Activated T-helper 2 cell treated with anti-CD3 and anti-CD28 coated beads, Interferon-gamma antibody, Interleukin-2, Interleukin-4, amounts not matched to agents 10 μg/mL and 5 μg/mL and 100 μg/mL, durations not matched to agents 14 hours and 24 hours and 36 hours (primary cell): ENCODE measurements around the gene MICU1. TPM values are rescaled to one million over a fixed set of nuclear protein-coding genes. Genes with fewer than 3 reads are reported as not detected.
"Not testable (repeated sequence)": the region's sequence is repeated elsewhere in the genome, so short reads cannot be mapped to it uniquely, and the experiment has no call there.

Experiments used
- DNase-seq: peaks from one replicate; pipeline ENCODE4 v3.0.0; 2021; ENCODE audit warnings: low spot score
- H3K27ac Mint-ChIP-seq: one replicate; pipeline ENCODE4 v1.8.0; 2021; ENCODE audit warnings: mixed read lengths
- H3K27me3 Mint-ChIP-seq: one replicate; pipeline ENCODE4 v1.8.0; 2021; ENCODE audit warnings: low read depth, mixed read lengths
- H3K36me3 Mint-ChIP-seq: one replicate; pipeline ENCODE4 v1.8.0; 2021; ENCODE audit warnings: low read depth, mixed read lengths
- H3K4me1 Mint-ChIP-seq: one replicate; pipeline ENCODE4 v1.8.0; 2021; ENCODE audit warnings: low read depth, mixed read lengths
- H3K4me3 Mint-ChIP-seq: one replicate; pipeline ENCODE4 v1.8.0; 2021; ENCODE audit warnings: low read depth, mild to moderate bottlenecking, moderate library complexity, mixed read lengths
- H3K9me3 Mint-ChIP-seq: one replicate; pipeline ENCODE4 v1.8.0; 2021; ENCODE audit warnings: mixed read lengths
- intact Hi-C: fragments of 100-400 bp; cut with micrococcal nuclease; formaldehyde crosslinking; loops from one replicate; pipeline ENCODE4 v1.15.1; 2023
- total RNA-seq: library from RNA; stranded (reverse); gene quantifications from 2 replicates; pipeline ENCODE4 v1.2.3, GENCODE V29; 2022

Gene MICU1
- total RNA-seq, 1 donor from 2014 or later: 30.7 TPM

- intact Hi-C loops: no loop called here
- Mint-ChIP-seq H3K9me3 (no peaks in the 10 kb centered on the region), H3K4me3 (no peak overlapping the region), H3K27ac (no peak overlapping the region), H3K4me1 (no peaks in the 10 kb centered on the region), H3K27me3 (peaks cover 11% of the 10 kb centered on the region), H3K36me3 (no peaks in the 10 kb centered on the region)
- no peak for DNase-seq
These were observed 23.4 kb upstream of the MICU1 start for GRCh38 chr10:72649291-72649690.

- H3K4me1 Mint-ChIP-seq: no peaks in the 10 kb centered on the region
- intact Hi-C loops: no loop called here
- no peak overlapping the region for H3K4me3 Mint-ChIP-seq
- H3K27ac Mint-ChIP-seq: no peak overlapping the region
- H3K9me3 Mint-ChIP-seq: no peaks in the 10 kb centered on the region
- no peak for DNase-seq
- H3K27me3 Mint-ChIP-seq: peaks cover 6% of the 10 kb centered on the region
- H3K36me3 Mint-ChIP-seq: no peaks in the 10 kb centered on the region
These were observed 22.4 kb upstream of the MICU1 start for GRCh38 chr10:72648301-72648700.

GRCh38 chr10:72646971-72647370 lies 21.1 kb upstream of the MICU1 start:
- H3K36me3 Mint-ChIP-seq, DNase-seq, H3K4me1 Mint-ChIP-seq, H3K4me3 Mint-ChIP-seq, H3K27me3 Mint-ChIP-seq, H3K27ac Mint-ChIP-seq, intact Hi-C loops, H3K9me3 Mint-ChIP-seq: not testable (repeated sequence)

GRCh38 chr10:72645263-72645858 lies 19.5 kb upstream of the MICU1 start:
- no peak overlapping the region for H3K27ac Mint-ChIP-seq
- H3K4me1 Mint-ChIP-seq: no peaks in the 10 kb centered on the region

GRCh38 chr10:72642318-72642717 lies 16.4 kb upstream of the MICU1 start:
- Mint-ChIP-seq H3K9me3 (no peaks in the 10 kb centered on the region), H3K27me3 (peaks cover 9% of the 10 kb centered on the region), H3K4me3 (no peak overlapping the region), H3K27ac (no peak overlapping the region), H3K4me1 (peaks cover 3% of the 10 kb centered on the region), H3K36me3 (no peaks in the 10 kb centered on the region)
- intact Hi-C loops: no loop called here
- no peak for DNase-seq

More at GRCh38 chr10:72645263-72645858, 19.5 kb upstream of the MICU1 start:
- no peak for DNase-seq
- Mint-ChIP-seq H3K9me3 (no peaks in the 10 kb centered on the region), H3K27me3 (peaks cover 9% of the 10 kb centered on the region), H3K36me3 (no peaks in the 10 kb centered on the region), H3K4me3 (no peak overlapping the region)
- intact Hi-C loops: no loop called here

GRCh38 chr10:72639441-72639873 lies 13.6 kb upstream of the MICU1 start:
- Mint-ChIP-seq H3K4me1 (peaks cover 5% of the 10 kb centered on the region), H3K4me3 (no peak overlapping the region)
- no peak for DNase-seq

GRCh38 chr10:72638586-72639440 lies 12.9 kb upstream of the MICU1 start:
- Mint-ChIP-seq H3K36me3 (no peaks in the 10 kb centered on the region), H3K27ac (no peak overlapping the region)

More at GRCh38 chr10:72639441-72639873, 13.6 kb upstream of the MICU1 start:
- Mint-ChIP-seq H3K27ac (no peak overlapping the region), H3K36me3 (no peaks in the 10 kb centered on the region), H3K27me3 (peaks cover 5% of the 10 kb centered on the region), H3K9me3 (no peaks in the 10 kb centered on the region)
- intact Hi-C loops: no loop called here

GRCh38 chr10:72637398-72637857 lies 11.5 kb upstream of the MICU1 start:
- Mint-ChIP-seq H3K27me3 (peaks cover 2% of the 10 kb centered on the region), H3K4me3 (no peak overlapping the region), H3K9me3 (no peaks in the 10 kb centered on the region), H3K4me1 (peaks cover 5% of the 10 kb centered on the region), H3K36me3 (no peaks in the 10 kb centered on the region), H3K27ac (no peak overlapping the region)
- DNase-seq: peak; percentile 30
- intact Hi-C loops: no loop called here

More at GRCh38 chr10:72638586-72639440, 12.9 kb upstream of the MICU1 start:
- no peak for DNase-seq
- intact Hi-C loops: no loop called here
- Mint-ChIP-seq H3K9me3 (no peaks in the 10 kb centered on the region), H3K4me1 (peaks cover 5% of the 10 kb centered on the region), H3K4me3 (no peak overlapping the region), H3K27me3 (peaks cover 5% of the 10 kb centered on the region)

- H3K27ac Mint-ChIP-seq: no peak overlapping the region
- H3K9me3 Mint-ChIP-seq: no peaks in the 10 kb centered on the region
- no peak overlapping the region for H3K4me3 Mint-ChIP-seq
- peaks cover 8% of the 10 kb centered on the region for H3K27me3 Mint-ChIP-seq
- intact Hi-C loops: no loop called here
- H3K36me3 Mint-ChIP-seq: no peaks in the 10 kb centered on the region
- DNase-seq: no peak
- peaks cover 7% of the 10 kb centered on the region for H3K4me1 Mint-ChIP-seq
These were observed 4.3 kb upstream of the MICU1 start for GRCh38 chr10:72630144-72630543.

GRCh38 chr10:72626444-72626754 lies 520 bp upstream of the MICU1 start:
- Mint-ChIP-seq H3K9me3 (no peaks in the 10 kb centered on the region), H3K27me3 (peaks cover 1% of the 10 kb centered on the region), H3K4me3 (peak overlapping the region; percentile 99), H3K27ac (peak overlapping the region; percentile 93), H3K4me1 (peaks cover 14% of the 10 kb centered on the region), H3K36me3 (no peaks in the 10 kb centered on the region)
- intact Hi-C loops: loop anchor here (1.0 to 2.0 kb wide), 2 partner anchors 63 to 542 kb away; partner anchors contain the start of genes ECD and FAM149B1
- DNase-seq: no peak

GRCh38 chr10:72625276-72625607 lies 637 bp downstream of the MICU1 start:
- no peaks in the 10 kb centered on the region for H3K9me3 Mint-ChIP-seq
- peak overlapping the region; percentile 99 for H3K4me3 Mint-ChIP-seq
- DNase-seq: no peak
- intact Hi-C loops: loop anchor here (2.0 kb wide), 1 partner anchor 68 kb away; the partner anchor contains the start of gene MCU
- H3K4me1 Mint-ChIP-seq: peaks cover 14% of the 10 kb centered on the region
- no peaks in the 10 kb centered on the region for H3K36me3 Mint-ChIP-seq
- H3K27me3 Mint-ChIP-seq: no peaks in the 10 kb centered on the region
- H3K27ac Mint-ChIP-seq: peak overlapping the region; percentile 93

- Mint-ChIP-seq H3K4me3 (no peak overlapping the region), H3K27ac (no peak overlapping the region), H3K9me3 (no peaks in the 10 kb centered on the region), H3K27me3 (no peaks in the 10 kb centered on the region), H3K4me1 (peaks cover 14% of the 10 kb centered on the region), H3K36me3 (no peaks in the 10 kb centered on the region)
- no peak for DNase-seq
- intact Hi-C loops: no loop called here
These were observed 3.6 kb downstream of the MICU1 start for GRCh38 chr10:72622271-72622670.

GRCh38 chr10:72616716-72617115 lies 9.2 kb downstream of the MICU1 start:
- no peak overlapping the region for H3K4me3 Mint-ChIP-seq
- no peak for DNase-seq
- H3K4me1 Mint-ChIP-seq: peaks cover 5% of the 10 kb centered on the region
- no peak overlapping the region for H3K27ac Mint-ChIP-seq
- no peaks in the 10 kb centered on the region for H3K27me3 Mint-ChIP-seq
- peaks cover 9% of the 10 kb centered on the region for H3K36me3 Mint-ChIP-seq
- intact Hi-C loops: no loop called here
- H3K9me3 Mint-ChIP-seq: peaks cover 11% of the 10 kb centered on the region
